ENCODE data around the gene OR2A5. TPM values are rescaled to one million over a fixed set of nuclear protein-coding genes. Genes with fewer than 3 reads are reported as not detected.

OR2A5 gene
- not detected in 2 replicates for total RNA-seq

GRCh38 chr7:144048648-144049047 is at the start of gene OR2A5:
Gene OR2A5 (plus strand): TSS chr7:144048948. CDS start chr7:144050402, 1,454 bp downstream.
- DNase-seq (ENCODE audit: low read depth) (no peak), FAIRE-seq (no peak)
- Histone ChIP-seq H3K36me3 (ENCODE audit: control insufficient read depth, insufficient read depth, low read length) (no peaks in the 10 kb centered on the region), H3K4me3 (ENCODE audit: low read depth, low read length) (no peak within 1 kb of the TSS), H3K27me3 (ENCODE audit: control insufficient read depth, insufficient read depth, low read length) (no peaks in the 10 kb centered on the region)
- TF ChIP-seq, protein P1, sequence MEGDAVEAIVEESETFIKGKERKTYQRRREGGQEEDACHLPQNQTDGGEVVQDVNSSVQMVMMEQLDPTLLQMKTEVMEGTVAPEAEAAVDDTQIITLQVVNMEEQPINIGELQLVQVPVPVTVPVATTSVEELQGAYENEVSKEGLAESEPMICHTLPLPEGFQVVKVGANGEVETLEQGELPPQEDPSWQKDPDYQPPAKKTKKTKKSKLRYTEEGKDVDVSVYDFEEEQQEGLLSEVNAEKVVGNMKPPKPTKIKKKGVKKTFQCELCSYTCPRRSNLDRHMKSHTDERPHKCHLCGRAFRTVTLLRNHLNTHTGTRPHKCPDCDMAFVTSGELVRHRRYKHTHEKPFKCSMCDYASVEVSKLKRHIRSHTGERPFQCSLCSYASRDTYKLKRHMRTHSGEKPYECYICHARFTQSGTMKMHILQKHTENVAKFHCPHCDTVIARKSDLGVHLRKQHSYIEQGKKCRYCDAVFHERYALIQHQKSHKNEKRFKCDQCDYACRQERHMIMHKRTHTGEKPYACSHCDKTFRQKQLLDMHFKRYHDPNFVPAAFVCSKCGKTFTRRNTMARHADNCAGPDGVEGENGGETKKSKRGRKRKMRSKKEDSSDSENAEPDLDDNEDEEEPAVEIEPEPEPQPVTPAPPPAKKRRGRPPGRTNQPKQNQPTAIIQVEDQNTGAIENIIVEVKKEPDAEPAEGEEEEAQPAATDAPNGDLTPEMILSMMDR (IDR thresholded peaks at IDR 0.05; ENCODE audit: insufficient read depth, low read length, severe bottlenecking) = no peak

GRCh38 chr7:144000020-144000419 is 48.7 kb upstream of the OR2A5 start, which contains the start of gene OR6B1:
Gene OR6B1 (plus strand): TSS chr7:144000320. CDS start chr7:144003997, 3,677 bp downstream.
- Histone ChIP-seq H3K4me3 (ENCODE audit: low read depth, low read length) (no peak within 1 kb of the TSS), H3K27me3 (ENCODE audit: control insufficient read depth, insufficient read depth, low read length) (no peaks in the 10 kb centered on the region), H3K36me3 (ENCODE audit: control insufficient read depth, insufficient read depth, low read length) (no peaks in the 10 kb centered on the region)
- DNase-seq (ENCODE audit: low read depth) (no peak), FAIRE-seq (no peak)
- TF ChIP-seq, protein P1 (IDR thresholded peaks at IDR 0.05; ENCODE audit: insufficient read depth, low read length, severe bottlenecking) = no peak

GRCh38 chr7:144001543-144001942 is 47.2 kb upstream of the OR2A5 start:
- no peak for DNase-seq (ENCODE audit: low read depth)
- TF ChIP-seq, protein P1 (IDR thresholded peaks at IDR 0.05; ENCODE audit: insufficient read depth, low read length, severe bottlenecking) = no peak
- Histone ChIP-seq H3K27me3 (ENCODE audit: control insufficient read depth, insufficient read depth, low read length) (no peaks in the 10 kb centered on the region), H3K4me3 (ENCODE audit: low read depth, low read length) (no peak overlapping the region), H3K36me3 (ENCODE audit: control insufficient read depth, insufficient read depth, low read length) (no peaks in the 10 kb centered on the region)
- FAIRE-seq = no peak

- FAIRE-seq (no peak), DNase-seq (ENCODE audit: low read depth) (no peak)
- H3K27me3 ChIP-seq (ENCODE audit: control insufficient read depth, insufficient read depth, low read length) = no peaks in the 10 kb centered on the region
- no peaks in the 10 kb centered on the region for H3K36me3 ChIP-seq (ENCODE audit: control insufficient read depth, insufficient read depth, low read length)
- H3K4me3 ChIP-seq (ENCODE audit: low read depth, low read length) = no peak overlapping the region
- TF ChIP-seq, protein P1 (IDR thresholded peaks at IDR 0.05; ENCODE audit: insufficient read depth, low read length, severe bottlenecking) = no peak
Observed at GRCh38 chr7:144004703-144005102, 44.0 kb upstream of the OR2A5 start.

GRCh38 chr7:144006029-144006691 is 42.6 kb upstream of the OR2A5 start:
- TF ChIP-seq, protein P1 (IDR thresholded peaks at IDR 0.05; ENCODE audit: insufficient read depth, low read length, severe bottlenecking) = no peak
- no peaks in the 10 kb centered on the region for H3K27me3 ChIP-seq (ENCODE audit: control insufficient read depth, insufficient read depth, low read length)
- H3K36me3 ChIP-seq (ENCODE audit: control insufficient read depth, insufficient read depth, low read length) = no peaks in the 10 kb centered on the region
- DNase-seq (ENCODE audit: low read depth) (no peak), FAIRE-seq (no peak)
- H3K4me3 ChIP-seq (ENCODE audit: low read depth, low read length) = no peak overlapping the region

DNA sequence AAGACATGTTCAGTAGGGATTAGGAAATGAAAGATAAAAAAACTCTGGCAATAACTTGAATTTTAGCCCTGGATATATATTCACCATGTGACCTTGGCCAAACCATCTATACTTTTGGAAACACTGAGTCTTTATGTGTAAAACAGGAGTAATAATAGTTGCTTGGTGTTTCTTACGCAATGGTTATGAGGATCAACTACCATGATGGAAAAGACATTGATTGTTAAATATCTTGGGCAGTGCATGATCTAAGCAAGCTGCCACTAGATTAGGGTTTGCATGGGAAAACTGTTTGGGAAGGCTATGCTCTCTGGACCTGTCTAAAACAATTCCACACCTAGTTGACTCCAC is 42.1 kb upstream of the OR2A5 start:
- no peaks in the 10 kb centered on the region for H3K36me3 ChIP-seq (ENCODE audit: control insufficient read depth, insufficient read depth, low read length)
- FAIRE-seq (no peak), DNase-seq (ENCODE audit: low read depth) (no peak)
- H3K4me3 ChIP-seq (ENCODE audit: low read depth, low read length) = no peak overlapping the region
- no peaks in the 10 kb centered on the region for H3K27me3 ChIP-seq (ENCODE audit: control insufficient read depth, insufficient read depth, low read length)
- TF ChIP-seq, protein P1 (IDR thresholded peaks at IDR 0.05; ENCODE audit: insufficient read depth, low read length, severe bottlenecking) = no peak

Measured in bronchial epithelial cell (primary cell).